Inflammatory macrophage treated with lipopolysaccharide for 1 hour (primary cell): ENCODE measurements around the gene LRRIQ3.

Experiments
- DNase-seq, 2 donors: peaks; one replicate each; pipeline ENCODE4 v3.0.0-alpha.2; 2020 to 2022

The LRRIQ3 gene

DNA sequence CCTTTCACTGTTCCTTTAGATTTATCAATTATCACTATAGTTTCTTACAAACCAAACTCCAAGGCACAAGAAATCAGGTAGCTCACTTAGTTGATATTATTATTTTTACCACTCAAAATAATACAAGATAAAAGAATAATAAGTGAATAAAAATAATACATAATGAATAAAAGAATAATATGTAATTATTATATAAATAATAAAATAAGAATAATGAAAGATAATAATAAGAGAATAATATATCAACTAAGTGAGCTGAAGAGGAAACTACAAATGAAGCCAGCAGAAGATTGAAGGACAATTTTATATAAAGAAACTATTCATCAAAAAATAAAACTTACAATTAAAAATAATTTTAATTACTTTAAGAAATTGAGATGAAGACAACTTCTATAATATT, 90.6 kb downstream of the LRRIQ3 start:
- DNase-seq: no peak

DNA sequence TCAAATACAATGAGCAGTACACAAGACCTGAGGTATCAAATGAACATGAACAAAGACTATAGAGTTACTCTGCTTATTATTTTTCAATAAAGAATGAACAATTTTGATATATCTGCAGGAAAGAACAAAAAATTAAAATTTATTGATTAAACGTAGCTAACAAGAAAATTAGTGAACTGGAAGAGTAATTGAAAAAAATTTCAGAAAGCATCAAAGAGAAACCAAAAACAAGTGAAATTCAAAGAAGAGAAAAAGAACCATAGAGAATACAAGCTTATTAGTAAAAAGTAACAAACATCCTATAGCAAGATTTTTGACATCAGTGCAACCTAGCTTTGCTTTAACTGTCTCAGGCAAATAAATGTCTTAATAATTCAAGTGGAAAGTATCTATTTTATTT, 106.6 kb downstream of the LRRIQ3 start:
- DNase-seq: no peak

DNA sequence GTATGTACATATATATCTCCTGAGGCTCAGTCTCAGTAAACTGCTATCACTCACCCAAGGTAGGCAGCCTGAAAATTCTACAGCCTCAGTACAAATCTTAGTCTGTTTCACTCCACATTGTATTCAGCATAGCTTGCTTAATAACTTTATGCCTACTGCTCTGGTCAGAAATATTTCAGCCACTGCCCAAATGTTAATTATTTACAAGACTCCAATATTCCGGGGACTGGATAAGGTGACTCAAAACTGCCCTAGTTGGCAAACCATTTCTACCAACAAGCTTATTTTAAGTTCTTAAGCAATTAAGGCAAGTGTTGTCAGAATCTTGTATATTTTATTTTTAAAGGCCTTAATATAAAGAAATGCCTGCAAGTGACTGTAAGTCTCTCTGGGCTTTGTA, 114.8 kb downstream of the LRRIQ3 start:
- no peak for DNase-seq

DNA sequence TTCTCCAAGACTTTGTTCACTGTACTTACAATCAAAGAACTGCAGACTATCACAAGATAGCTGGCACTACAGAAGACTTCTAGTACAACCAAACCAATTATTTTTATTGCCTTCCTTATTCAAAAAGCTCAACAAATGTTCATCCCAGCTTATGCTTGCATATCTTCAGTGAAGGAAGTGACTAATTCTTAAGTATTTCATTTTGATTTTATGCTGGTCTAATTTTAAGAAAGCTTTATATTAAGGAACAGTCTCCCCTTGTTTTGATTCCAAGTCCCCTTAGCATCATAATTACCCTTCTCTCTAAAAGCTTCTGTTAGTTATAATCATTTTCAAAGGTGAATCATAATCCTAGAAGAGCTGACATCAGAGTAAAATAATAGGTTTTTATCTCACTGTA, 132.9 kb downstream of the LRRIQ3 start:
- no peak for DNase-seq

DNA sequence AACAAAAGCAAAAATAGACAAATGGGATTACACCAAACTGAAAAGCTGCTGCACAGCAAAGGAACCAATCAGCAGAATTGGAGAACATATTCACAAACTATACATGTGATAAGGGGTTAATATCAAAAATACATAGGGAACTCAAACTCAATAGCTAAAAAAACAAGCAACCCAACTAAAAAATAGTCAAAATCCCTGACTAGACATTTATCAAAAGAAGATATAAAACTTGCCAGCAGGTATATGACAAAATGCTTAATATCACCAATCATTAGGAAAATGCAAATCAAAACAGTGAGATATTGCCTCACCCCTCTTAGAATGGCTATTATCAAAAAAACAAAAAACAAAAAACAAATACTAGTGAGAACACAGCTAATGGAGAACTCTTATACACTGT, 140.3 kb downstream of the LRRIQ3 start:
- DNase-seq: no peak

DNA sequence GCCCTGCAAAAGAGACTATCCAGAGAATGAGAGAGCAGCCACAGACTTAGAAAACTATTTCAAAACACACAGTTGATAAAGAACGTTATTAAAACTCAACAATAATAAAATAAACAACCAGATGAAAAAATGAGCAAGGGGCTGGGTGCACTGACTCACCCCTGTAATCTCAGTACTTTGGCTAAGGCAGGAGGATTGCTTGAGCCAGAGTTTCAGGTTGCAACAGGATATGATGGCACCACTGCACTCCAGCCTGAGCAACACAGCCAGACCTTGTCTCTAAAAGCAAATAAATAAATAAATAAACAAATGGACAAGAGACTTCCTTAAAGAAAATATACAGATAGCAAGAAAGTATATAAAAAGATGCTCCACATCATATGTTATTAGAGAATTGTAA, 144.6 kb downstream of the LRRIQ3 start:
- no peak for DNase-seq

DNA sequence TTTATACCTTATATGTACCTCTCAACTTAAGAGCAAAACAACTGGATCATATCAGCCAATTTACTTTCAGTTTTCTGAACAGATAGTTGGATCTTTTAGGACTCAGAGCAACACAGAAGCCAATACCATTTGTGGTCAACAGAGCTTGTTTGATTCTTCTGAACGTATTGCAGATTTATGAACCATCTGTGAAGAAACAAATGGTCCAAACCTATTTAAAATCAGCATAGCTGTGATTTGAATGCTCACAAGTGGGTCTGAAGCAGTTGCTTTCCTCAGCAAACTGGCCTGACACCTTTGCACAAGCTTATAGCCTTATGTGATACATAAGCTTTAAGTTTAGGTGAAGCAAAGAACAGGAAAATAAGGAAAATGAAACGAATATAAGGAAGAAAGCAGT, 147.6 kb downstream of the LRRIQ3 start:
- no peak for DNase-seq

DNA sequence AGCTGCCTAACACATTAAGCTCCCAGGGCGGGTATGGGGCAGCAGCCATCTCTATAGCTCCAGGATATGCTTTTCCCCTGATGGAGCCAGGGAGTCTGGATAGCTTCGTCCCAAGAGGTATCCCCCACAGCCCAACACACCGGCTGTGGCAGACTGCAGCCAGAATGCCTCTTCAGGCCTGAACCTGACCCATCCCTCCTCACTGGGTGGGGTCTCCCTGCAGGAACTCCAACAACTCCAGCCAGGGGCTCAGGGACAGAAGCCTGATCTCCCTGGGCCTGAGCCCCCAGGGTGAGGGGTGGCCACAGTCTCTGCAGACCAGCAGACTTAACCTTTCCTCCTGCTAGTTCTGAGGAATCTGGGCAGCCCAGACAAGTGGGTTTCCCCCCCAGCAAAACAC, 159.9 kb downstream of the LRRIQ3 start:
- DNase-seq: no peak

DNA sequence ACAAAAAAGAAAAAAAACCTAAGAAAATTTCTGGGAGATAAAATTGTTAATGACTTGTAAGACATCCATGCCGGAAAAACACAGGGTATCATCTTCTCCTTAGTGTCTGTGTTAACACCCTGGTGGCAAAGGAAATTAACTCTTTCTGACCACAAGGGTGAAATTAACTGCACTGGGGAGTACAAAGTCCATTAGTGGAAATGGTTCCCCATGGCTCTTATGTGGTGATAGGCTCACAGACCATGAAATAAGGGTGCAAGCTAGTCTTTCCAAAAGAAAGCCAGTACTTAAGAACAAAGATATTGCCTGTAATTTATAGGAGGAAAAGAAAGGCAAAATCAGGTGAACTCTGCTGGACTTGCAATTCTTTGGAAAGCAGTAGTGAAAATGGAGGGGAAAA, 185.4 kb downstream of the LRRIQ3 start:
- DNase-seq: no peak

DNA sequence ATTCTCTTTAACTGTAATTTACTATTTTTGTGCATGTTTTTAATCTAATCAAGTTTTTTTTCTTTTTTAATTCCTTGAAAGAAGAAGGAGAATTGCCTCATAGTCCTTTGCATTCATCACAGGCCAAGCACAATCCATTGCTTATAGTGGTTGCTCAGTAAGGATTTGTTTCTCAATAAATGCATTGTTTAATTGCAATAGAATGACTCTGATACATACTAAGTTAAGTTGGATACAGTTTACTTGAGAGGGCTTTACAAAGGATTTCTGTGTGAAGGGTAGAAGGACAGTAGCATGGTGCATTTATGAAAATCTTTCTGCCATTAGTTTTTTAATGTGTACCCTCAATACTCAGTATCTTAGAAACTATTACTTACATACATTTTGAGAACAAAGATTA, 186.2 kb downstream of the LRRIQ3 start:
- no peak for DNase-seq

DNA sequence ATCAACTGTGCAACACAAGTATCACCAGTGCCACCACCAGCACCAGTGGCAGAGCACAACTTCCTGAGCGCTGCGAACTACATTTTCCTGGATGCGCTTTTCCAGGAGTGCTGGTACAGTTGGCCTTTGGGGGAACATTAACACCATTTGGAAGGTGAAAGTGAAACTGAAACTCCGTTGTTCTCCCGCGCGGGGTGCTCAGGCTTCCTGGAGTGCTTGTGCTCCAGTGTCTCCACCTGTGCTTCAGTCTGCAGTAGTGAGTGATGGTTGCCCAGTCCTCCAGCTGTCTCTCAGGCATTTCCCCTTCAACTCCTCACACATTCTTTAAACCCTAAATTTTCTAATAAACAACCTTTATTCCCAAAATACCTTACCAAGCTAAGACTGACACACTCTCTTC, 187.8 kb downstream of the LRRIQ3 start:
- no peak for DNase-seq

DNA sequence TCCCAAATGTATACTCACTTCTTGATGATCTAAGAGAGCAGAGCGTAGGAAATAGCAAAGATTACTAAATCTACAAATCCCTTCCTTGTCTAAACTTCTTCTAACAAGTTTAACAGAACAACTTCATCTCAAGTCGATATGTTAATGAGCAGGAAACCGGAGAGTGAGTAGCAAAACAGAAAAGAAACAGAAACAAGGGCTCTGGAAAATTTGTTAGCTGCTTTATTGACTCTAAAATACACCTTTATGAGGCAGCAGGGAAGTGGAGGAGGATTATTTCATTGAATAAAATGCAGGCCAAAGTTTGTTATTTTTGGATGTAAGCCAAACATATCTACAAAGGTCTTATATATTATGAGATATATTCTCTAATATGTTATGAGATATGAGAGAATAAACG, 192.4 kb downstream of the LRRIQ3 start:
- DNase-seq: no peak

DNA sequence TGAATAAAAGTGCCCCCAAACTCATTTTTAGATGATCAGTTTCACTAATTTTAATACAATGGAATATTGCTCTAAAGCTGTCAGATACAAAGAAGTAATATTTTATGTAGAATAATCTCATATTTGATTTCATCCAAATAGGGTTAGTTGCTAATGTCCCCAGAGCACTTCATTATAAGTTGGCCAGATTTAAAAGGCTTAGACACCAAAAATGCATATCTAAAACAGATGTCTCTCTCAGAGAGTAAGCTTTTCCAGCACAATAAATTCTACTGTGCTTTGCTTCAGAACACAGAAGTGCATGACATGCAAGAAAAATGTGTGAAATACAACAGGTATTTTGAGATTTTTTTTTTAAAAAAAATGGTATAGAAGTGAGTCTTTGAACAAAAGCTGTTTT, 194.2 kb downstream of the LRRIQ3 start:
- no peak for DNase-seq

DNA sequence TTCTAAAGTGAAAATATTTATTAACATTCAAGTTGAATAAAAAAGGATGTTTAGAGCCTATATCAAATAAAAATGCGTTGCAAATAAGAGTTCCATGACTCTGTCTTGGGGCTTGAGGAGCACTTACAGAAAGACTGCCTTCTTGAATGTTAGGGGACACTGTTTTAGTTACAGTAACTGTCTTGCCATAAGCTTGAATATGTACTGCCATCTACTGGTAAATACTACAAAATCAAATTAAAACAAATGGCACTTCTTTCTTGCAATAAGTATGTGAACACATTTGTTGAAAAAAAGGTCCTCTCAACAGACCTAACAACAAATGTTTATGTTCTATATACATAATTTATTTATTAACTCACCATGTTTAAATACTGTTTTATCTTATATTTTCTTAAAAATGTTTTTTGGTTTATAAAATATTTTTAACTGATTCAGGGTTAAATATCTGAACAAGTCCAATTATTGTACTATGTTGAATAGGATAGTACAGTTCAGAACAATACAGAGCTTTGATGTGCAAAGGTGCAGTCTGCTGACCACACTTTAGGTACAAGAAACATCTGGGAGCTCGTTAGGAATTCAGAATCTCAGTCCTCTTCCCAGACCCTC, 199.5 kb downstream of the LRRIQ3 start:
- peak; percentile 1 to 27 for DNase-seq

DNA sequence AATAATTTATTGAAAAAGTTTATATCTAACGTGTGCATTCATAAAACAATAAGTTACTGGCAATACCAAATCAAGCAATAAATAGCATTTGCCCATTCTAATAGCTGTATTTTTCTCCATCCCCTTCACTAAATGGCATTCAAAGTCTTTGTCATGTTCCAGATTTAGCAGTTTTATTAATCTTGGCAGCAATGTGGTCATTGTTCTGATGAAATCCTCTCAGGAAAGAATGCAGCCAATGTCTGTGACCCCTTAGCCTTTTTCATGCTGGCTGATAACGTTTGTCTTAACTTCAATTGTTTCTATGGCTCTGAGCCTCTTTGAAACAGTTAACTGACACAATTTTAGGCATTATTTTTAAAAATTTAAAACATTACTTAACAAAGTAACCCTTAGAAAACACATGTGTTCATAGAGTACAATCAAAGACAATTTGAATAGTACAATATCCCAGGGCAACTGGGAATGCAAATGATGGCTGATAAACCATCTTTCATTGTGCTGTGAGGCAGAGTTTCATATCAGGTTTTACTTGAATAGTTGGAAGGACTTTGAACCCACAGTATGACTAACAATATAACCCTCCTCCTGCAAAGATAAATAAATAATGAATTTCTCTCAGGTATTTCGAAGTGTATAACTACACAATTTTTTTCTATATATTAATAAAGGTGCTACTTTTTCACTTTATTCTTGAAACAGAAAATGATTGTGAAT, 217.5 kb downstream of the LRRIQ3 start:
- DNase-seq: no peak

DNA sequence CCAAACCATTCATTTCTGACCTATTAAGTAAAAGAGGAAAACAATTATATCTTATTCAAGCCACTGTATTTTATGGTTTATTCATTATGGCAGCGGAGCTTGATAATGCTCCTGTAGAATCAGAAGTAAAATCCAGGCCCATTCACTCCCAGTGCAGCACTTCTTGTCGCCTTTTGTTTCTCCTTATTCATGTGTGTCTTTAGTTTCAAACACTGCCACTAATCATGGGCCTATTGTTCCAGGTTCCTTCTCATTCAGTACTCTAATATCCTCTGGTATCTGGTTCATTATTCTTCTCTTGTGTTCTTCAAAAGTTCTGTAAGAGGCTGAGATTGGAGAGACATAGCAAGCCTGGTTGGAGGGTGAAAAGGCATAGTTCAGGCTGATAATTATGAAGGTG, 218.3 kb downstream of the LRRIQ3 start:
- DNase-seq: no peak

DNA sequence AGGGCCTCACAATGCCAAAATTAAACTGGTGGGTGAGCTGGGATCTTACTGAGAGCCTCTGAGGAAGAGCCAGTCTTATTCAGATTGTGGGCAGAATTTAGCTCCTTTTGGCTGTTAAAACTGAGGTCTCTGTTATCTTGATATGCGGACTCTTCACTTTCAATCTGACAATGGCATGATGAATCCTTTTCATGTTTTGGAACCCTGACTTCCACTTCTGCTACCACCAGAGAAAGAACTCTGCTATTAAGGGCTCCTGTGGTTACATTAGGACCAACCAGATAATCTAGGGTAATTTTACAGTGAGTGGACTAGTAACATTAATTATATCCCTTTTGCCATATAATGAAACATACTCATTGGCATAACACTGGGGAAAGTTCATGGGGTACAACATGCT, 219.0 kb downstream of the LRRIQ3 start:
- DNase-seq: no peak
